H1 (cell line): ENCODE measurements around the gene SLC7A6OS. TPM values are rescaled to one million over a fixed set of nuclear protein-coding genes. Genes with fewer than 3 reads are reported as not detected.

Source experiments
- CTCF ChIA-PET: fragments of 300-600 bp; sonication (Branson Sonifier 250); formaldehyde crosslinking; loops from one replicate; lab custom pipeline; 2021; ENCODE audit not compliant: partially characterized antibody; lab: Charles Lee
- POLR2A ChIA-PET: fragments of 300-600 bp; sonication (Branson Sonifier 250); formaldehyde crosslinking; loops from one replicate; lab custom pipeline; 2021; ENCODE audit warnings: inconsistent platforms; ENCODE audit not compliant: partially characterized antibody; lab: Charles Lee
- DNase-seq, 2 experiments: peaks; one replicate each; pipeline versions ENCODE4 v3.0.0 to v3.0.0-alpha.2; 2010 to 2022; ENCODE audit warnings: low spot score in 2 of 2, low read depth in 1 of 2, mixed read lengths in 1 of 2
- FAIRE-seq: peaks from 2 replicates; lab custom pipeline; 2011; peaks lifted over from hg19 to GRCh38; lab: Jason Lieb, UNC
- H2AFZ ChIP-seq: 2 replicates; pipeline ENCODE4 v1.8.1; 2012; ENCODE audit warnings: low read length, inconsistent platforms
- H2AK5ac ChIP-seq: 2 replicates; pipeline ENCODE4 v1.6.1; 2013; ENCODE audit warnings: low read depth, low read length
- H2BK120ac ChIP-seq: replicated peaks from 2 replicates; pipeline ENCODE3; 2013; ENCODE audit warnings: low read depth, low read length, inconsistent platforms
- H2BK12ac ChIP-seq: 2 replicates; pipeline ENCODE4 v1.6.1; 2013; ENCODE audit warnings: low read depth, low read length
- H2BK15ac ChIP-seq: 2 replicates; pipeline ENCODE4 v1.6.1; 2013; ENCODE audit warnings: low read length
- H2BK20ac ChIP-seq: 2 replicates; pipeline ENCODE4 v1.6.1; 2013; ENCODE audit warnings: low read length
- H2BK5ac ChIP-seq: 2 replicates; pipeline ENCODE4 v1.6.1; 2013; ENCODE audit warnings: low read depth, low read length
- H3K14ac ChIP-seq: 2 replicates; pipeline ENCODE4 v1.6.1; 2013; ENCODE audit warnings: inconsistent platforms; ENCODE audit not compliant: insufficient read length
- H3K18ac ChIP-seq: 2 replicates; pipeline ENCODE4 v1.6.1; 2013; ENCODE audit warnings: low read length; ENCODE audit errors: extremely low read depth
- H3K23ac ChIP-seq: 2 replicates; pipeline ENCODE4 v1.6.1; 2013; ENCODE audit warnings: inconsistent platforms; ENCODE audit not compliant: insufficient read length
- H3K23me2 ChIP-seq: 2 replicates; pipeline ENCODE4 v1.6.1; 2013; ENCODE audit warnings: low read depth, low read length
- H3K27ac ChIP-seq: 2 replicates; pipeline ENCODE4 v1.6.1; 2011; ENCODE audit warnings: low read depth, low read length, inconsistent platforms
- H3K27me3 ChIP-seq, 4 experiments: replicated peaks in 1 of 4; 1 replicate in 1 of 4; 2 replicates in 3 of 4; pipeline versions ENCODE4 v1.6.1 to v1.8.1; 2011 to 2013; ENCODE audit warnings: low read length in 3 of 4, mild to moderate bottlenecking in 3 of 4, inconsistent platforms in 2 of 4, mixed read lengths in 2 of 4, moderate library complexity in 1 of 4; ENCODE audit not compliant: control insufficient read depth in 3 of 4, insufficient read depth in 3 of 4; ENCODE audit errors: extremely low read depth in 1 of 4
- H3K36me3 ChIP-seq, 4 experiments: 2 replicates each; pipeline versions ENCODE4 v1.6.1 to v1.8.1; 2011 to 2013; ENCODE audit warnings: mild to moderate bottlenecking in 4 of 4, low read length in 3 of 4, moderate library complexity in 2 of 4, control low read depth in 1 of 4, inconsistent platforms in 1 of 4; ENCODE audit not compliant: insufficient read depth in 4 of 4, control insufficient read depth in 2 of 4
- H3K4ac ChIP-seq: replicated peaks from 2 replicates; pipeline ENCODE3; 2013; ENCODE audit warnings: low read length, low read depth, mixed read lengths, inconsistent platforms; ENCODE audit not compliant: insufficient read length
- H3K4me1 ChIP-seq, 4 experiments: replicated peaks in 1 of 4; 1 replicate in 1 of 4; 2 replicates in 3 of 4; pipeline versions ENCODE4 v1.6.1 to v1.8.1; 2011 to 2013; ENCODE audit warnings: low read length in 3 of 4, inconsistent platforms in 2 of 4, mixed read lengths in 1 of 4; ENCODE audit not compliant: insufficient read depth in 4 of 4, control insufficient read depth in 3 of 4
- H3K4me2 ChIP-seq, 2 experiments: 2 replicates each; pipeline versions ENCODE4 v1.6.1 to v1.8.1; 2011 to 2013; ENCODE audit warnings: low read depth in 2 of 2, low read length in 2 of 2, control low read depth in 1 of 2, inconsistent platforms in 1 of 2, mild to moderate bottlenecking in 1 of 2; ENCODE audit not compliant: insufficient read depth in 1 of 2
- H3K4me3 ChIP-seq, 4 experiments: fragments of 200-600, 300-600 bp in 1 of 4; sonication (generic), shearing (Covaris generic), sonication (Bioruptor Twin) in 1 of 4; 2 replicates each; pipeline versions ENCODE4 v1.5.1 to v1.8.1; 2011 to 2016; ENCODE audit warnings: low read length in 4 of 4, low read depth in 3 of 4, control low read depth in 2 of 4, inconsistent platforms in 2 of 4, mild to moderate bottlenecking in 2 of 4, mixed read lengths in 1 of 4, moderate library complexity in 1 of 4; ENCODE audit not compliant: insufficient read depth in 2 of 4; ENCODE audit errors: extremely low read depth in 1 of 4
- H3K56ac ChIP-seq: replicated peaks from 2 replicates; pipeline ENCODE3; 2013; ENCODE audit warnings: low read depth, mild to moderate bottlenecking, mixed read lengths, low read length, inconsistent platforms; ENCODE audit not compliant: insufficient read length
- H3K79me1 ChIP-seq: 2 replicates; pipeline ENCODE4 v1.6.1; 2013; ENCODE audit warnings: low read depth, low read length, control low read depth
- H3K79me2 ChIP-seq, 2 experiments: 2 replicates each; pipeline versions ENCODE4 v1.6.1 to v1.8.1; 2012 to 2013; ENCODE audit warnings: low read length in 2 of 2, mild to moderate bottlenecking in 2 of 2, inconsistent platforms in 1 of 2; ENCODE audit not compliant: insufficient read depth in 2 of 2, control insufficient read depth in 1 of 2
- H3K9ac ChIP-seq, 4 experiments: replicated peaks in 1 of 4; 1 replicate in 1 of 4; 2 replicates in 3 of 4; pipeline versions ENCODE4 v1.6.1 to v1.8.1; 2011 to 2013; ENCODE audit warnings: low read depth in 3 of 4, low read length in 3 of 4, control low read depth in 2 of 4, mild to moderate bottlenecking in 2 of 4, moderate library complexity in 2 of 4, inconsistent platforms in 1 of 4; ENCODE audit errors: extremely low read depth in 1 of 4
- H3K9me3 ChIP-seq, 2 experiments: 2 replicates each; pipeline versions ENCODE4 v1.6.1 to v1.8.1; 2012 to 2013; ENCODE audit warnings: mild to moderate bottlenecking in 2 of 2, moderate library complexity in 2 of 2, control low read depth in 1 of 2, inconsistent platforms in 1 of 2, low read depth in 1 of 2, low read length in 1 of 2, mixed read lengths in 1 of 2; ENCODE audit not compliant: insufficient read depth in 2 of 2
- H4K20me1 ChIP-seq, 2 experiments: replicated peaks in 1 of 2; 2 replicates each; pipeline versions ENCODE3 to v1.8.1; 2011 to 2013; ENCODE audit warnings: inconsistent platforms in 2 of 2, low read length in 2 of 2, mild to moderate bottlenecking in 1 of 2; ENCODE audit not compliant: insufficient read depth in 2 of 2, control insufficient read depth in 1 of 2
- H4K5ac ChIP-seq: 2 replicates; pipeline ENCODE4 v1.6.1; 2013; ENCODE audit warnings: low read length, low read depth, mixed read lengths, inconsistent platforms; ENCODE audit not compliant: insufficient read length
- H4K8ac ChIP-seq: 2 replicates; pipeline ENCODE4 v1.8.0; 2013; ENCODE audit warnings: mild to moderate bottlenecking, moderate library complexity, low read length, inconsistent platforms; ENCODE audit not compliant: insufficient read depth; ENCODE audit errors: extremely low read depth
- H4K91ac ChIP-seq: replicated peaks from 2 replicates; pipeline ENCODE3; 2013; ENCODE audit warnings: low read length, mixed read lengths, inconsistent platforms; ENCODE audit not compliant: insufficient read length
- CHD1 ChIP-seq: IDR thresholded peaks from 2 replicates; pipeline ENCODE4 v1.6.1; 2012; ENCODE audit warnings: low read depth, low read length, improper control_type of control experiment
- CTBP2 ChIP-seq: IDR thresholded peaks from 2 replicates; pipeline ENCODE4 v1.7.0; 2011; ENCODE audit warnings: borderline replicate concordance, mild to moderate bottlenecking, moderate library complexity, mixed read lengths, low read length; ENCODE audit not compliant: insufficient read depth, insufficient read length
- GTF2F1 ChIP-seq: IDR thresholded peaks from 2 replicates; pipeline ENCODE4 v1.6.1; 2012; ENCODE audit warnings: low read depth, low read length, improper control_type of control experiment, borderline replicate concordance
- HDAC2 ChIP-seq, 2 experiments: fragments of 300-600 bp in 1 of 2; sonication (generic) in 1 of 2; IDR thresholded peaks; 2 replicates each; pipeline ENCODE4 v1.6.1; 2011 to 2012; ENCODE audit warnings: low read depth in 2 of 2, low read length in 2 of 2, mild to moderate bottlenecking in 2 of 2, moderate library complexity in 2 of 2, borderline replicate concordance in 1 of 2, inconsistent platforms in 1 of 2
- NRF1 ChIP-seq: IDR thresholded peaks from 2 replicates; pipeline ENCODE4 v1.6.1; 2011; ENCODE audit warnings: mild to moderate bottlenecking, low read depth, low read length, improper control_type of control experiment
- POLR2A ChIP-seq, 2 experiments: IDR thresholded peaks; 1 replicate in 1 of 2; 2 replicates in 1 of 2; pipeline ENCODE4 v1.6.1; 2011; ENCODE audit warnings: low read depth in 2 of 2, low read length in 2 of 2, mild to moderate bottlenecking in 2 of 2; ENCODE audit errors: control extremely low read depth in 1 of 2
- RAD21 ChIP-seq, 2 experiments: IDR thresholded peaks in 1 of 2; conservative IDR thresholded peaks in 1 of 2; 2 replicates each; pipeline ENCODE4 v1.6.1; 2011; ENCODE audit warnings: low read depth in 2 of 2, low read length in 2 of 2, improper control_type of control experiment in 1 of 2, inconsistent platforms in 1 of 2, mild to moderate bottlenecking in 1 of 2, moderate library complexity in 1 of 2
- SUZ12 ChIP-seq: fragments of 200-600 bp; sonication (generic); IDR thresholded peaks from 2 replicates; pipeline ENCODE4 v1.6.1; 2012; ENCODE audit warnings: mild to moderate bottlenecking, inconsistent platforms, low read length, moderate library complexity, mixed read lengths
- YY1 ChIP-seq: IDR thresholded peaks from 2 replicates; pipeline ENCODE4 v1.6.1; 2011; ENCODE audit warnings: low read depth, mild to moderate bottlenecking, low read length
- WGBS, 2 experiments: shearing (Covaris generic) in 1 of 2; methylation state at CpG; one replicate each; pipeline versions ENCODE4 v1.1.6 to v1.1.7; 2013 to 2015; ENCODE audit warnings: low lambda C conversion rate in 2 of 2, mixed read lengths in 2 of 2, inconsistent platforms in 1 of 2, low coverage in 1 of 2, missing lambda C conversion rate in 1 of 2; ENCODE audit not compliant: insufficient replicate concordance in 2 of 2, insufficient coverage in 1 of 2, insufficient read length in 1 of 2; ENCODE audit errors: extremely low coverage in 1 of 2, missing lambda C conversion rate in 1 of 2; 5-methylcytosine and 5-hydroxymethylcytosine counted together
- polyA plus RNA-seq, 7 experiments: library from polyadenylated mRNA; depleted of rRNA in 3 of 7; stranded (reverse) in 5 of 7; unstranded in 2 of 7; fragments of >200 nt in 5 of 7; fragments of 200-250 nt in 2 of 7; gene quantifications; 1 replicate in 5 of 7; 2 replicates in 1 of 7; 4 replicates in 1 of 7; pipeline versions ENCODE4 v1.2.1 to v1.2.3, GENCODE V29; 2011 to 2013; ENCODE audit warnings: missing spikeins in 2 of 7, mixed read lengths in 2 of 7
- total RNA-seq: library from RNA; stranded (reverse); fragmentation: NEBNext Ultra II Directional; extraction: Animal tissue kit (Norgen Biotek cat#: 25700); gene quantifications from 2 replicates; pipeline ENCODE4 v1.2.1, GENCODE V29; 2021

The SLC7A6OS gene
- total and polyA plus RNA-seq, 2 of the 8 experiments (the other 6 are each of a cell fraction or from before 2014, with no cell fraction given) = 7.3 to 21.3 TPM

- Histone ChIP-seq H4K8ac (no peak overlapping the region), H3K79me2 (no peaks in the 10 kb centered on the region), H2AFZ (no peak overlapping the region), H4K91ac (no peak overlapping the region), H4K5ac (no peak overlapping the region), H3K27ac (no peak overlapping the region), H3K79me1 (no peaks in the 10 kb centered on the region), H3K9me3 (no peaks in the 10 kb centered on the region), H2AK5ac (no peak overlapping the region), H3K36me3 (peaks cover 0 to 4% (median 2%) of the 10 kb centered on the region in 4 experiments; a peak in 5 of 8 replicates), H3K9ac (no peak overlapping the region), H3K23ac (no peak overlapping the region), H3K27me3 (peaks cover 0 to 7% (median 0%) of the 10 kb centered on the region in 4 experiments; a peak in 2 of 7 replicates), H2BK20ac (no peak overlapping the region), H2BK12ac (no peak overlapping the region), H3K4me3 (no peak overlapping the region), H2BK120ac (no peak overlapping the region), H4K20me1 (peaks cover 0 to 2% of the 10 kb centered on the region in 2 experiments), H3K4ac (no peak overlapping the region), H3K18ac (no peak overlapping the region), H3K4me1 (no peaks in the 10 kb centered on the region; a peak in 1 of 7 replicates), H2BK15ac (no peak overlapping the region), H3K14ac (no peak overlapping the region), H2BK5ac (no peak overlapping the region), H3K23me2 (no peaks in the 10 kb centered on the region; the same call in 1 of the 2 replicates), H3K4me2 (no peak overlapping the region), H3K56ac (no peak overlapping the region)
- DNase-seq (no peak), FAIRE-seq (no peak)
- WGBS, 2 experiments = 92% methylated on average over 27 of the region's 27 CpGs; no CpG with 5 or more reads in 1 of the 2 experiments
- TF ChIP-seq NRF1 (no peak), RAD21 (IDR thresholded peaks at IDR 0.05 in 1 of 2, conservative IDR thresholded peaks at IDR 0.05 in 1 of 2; ENCODE audit: low read depth in 2 of 2, low read length in 2 of 2) (no peak), GTF2F1 (no peak), SUZ12 (no peak), YY1 (no peak), HDAC2 (IDR thresholded peaks at IDR 0.05; ENCODE audit: borderline replicate concordance in 1 of 2, low read depth in 2 of 2, low read length in 2 of 2) (no peak), CHD1 (no peak), POLR2A (IDR thresholded peaks at IDR 0.05; ENCODE audit: control extremely low read depth in 1 of 2, low read depth in 2 of 2, low read length in 2 of 2) (no peak), CTBP2 (no peak)
- CTCF ChIA-PET = interaction anchor here (0.7 to 9.0 kb wide), 10 partner anchors 9 to 96 kb away, joined by 3 to 233 read pairs (median 47); partner anchors contain the start of gene PLA2G15
- POLR2A ChIA-PET = interaction anchor here (0.5 to 3.1 kb wide), 3 partner anchors 52 to 415 kb away, joined by 3 to 12 read pairs (median 8); partner anchors contain the start of genes PRMT7 and SLC7A6OS
These were observed 51.5 kb downstream of the SLC7A6OS start for GRCh38 chr16:68259007-68259825.
